BLaER1 (cell line): ENCODE measurements around the gene PMF1.

Experiments
- H3K27ac ChIP-seq: shearing (Covaris generic); formaldehyde crosslinking; 2 replicates; pipeline ENCODE4 v1.8.1; 2022
- H3K27me3 ChIP-seq: shearing (Covaris generic); formaldehyde crosslinking; 2 replicates; pipeline ENCODE4 v1.8.1; 2022
- H3K36me3 ChIP-seq: shearing (Covaris generic); formaldehyde crosslinking; 2 replicates; pipeline ENCODE4 v1.8.1; 2022
- H3K4me1 ChIP-seq: shearing (Covaris generic); formaldehyde crosslinking; 2 replicates; pipeline ENCODE4 v1.8.1; 2022
- H3K4me2 ChIP-seq: shearing (Covaris generic); formaldehyde crosslinking; 2 replicates; pipeline ENCODE4 v1.8.1; 2022
- H3K4me3 ChIP-seq: shearing (Covaris generic); formaldehyde crosslinking; 2 replicates; pipeline ENCODE4 v1.8.1; 2022
- H3K9ac ChIP-seq: shearing (Covaris generic); formaldehyde crosslinking; 2 replicates; pipeline ENCODE4 v1.8.1; 2022
- H3K9me3 ChIP-seq: shearing (Covaris generic); formaldehyde crosslinking; 2 replicates; pipeline ENCODE4 v1.8.1; 2022
- H4K20me1 ChIP-seq: shearing (Covaris generic); formaldehyde crosslinking; 2 replicates; pipeline ENCODE4 v1.8.1; 2022
- Cebpa-rat ChIP-seq: shearing (Covaris generic); IDR thresholded peaks from 2 replicates; pipeline ENCODE4 v1.8.1; 2022

Gene PMF1

DNA sequence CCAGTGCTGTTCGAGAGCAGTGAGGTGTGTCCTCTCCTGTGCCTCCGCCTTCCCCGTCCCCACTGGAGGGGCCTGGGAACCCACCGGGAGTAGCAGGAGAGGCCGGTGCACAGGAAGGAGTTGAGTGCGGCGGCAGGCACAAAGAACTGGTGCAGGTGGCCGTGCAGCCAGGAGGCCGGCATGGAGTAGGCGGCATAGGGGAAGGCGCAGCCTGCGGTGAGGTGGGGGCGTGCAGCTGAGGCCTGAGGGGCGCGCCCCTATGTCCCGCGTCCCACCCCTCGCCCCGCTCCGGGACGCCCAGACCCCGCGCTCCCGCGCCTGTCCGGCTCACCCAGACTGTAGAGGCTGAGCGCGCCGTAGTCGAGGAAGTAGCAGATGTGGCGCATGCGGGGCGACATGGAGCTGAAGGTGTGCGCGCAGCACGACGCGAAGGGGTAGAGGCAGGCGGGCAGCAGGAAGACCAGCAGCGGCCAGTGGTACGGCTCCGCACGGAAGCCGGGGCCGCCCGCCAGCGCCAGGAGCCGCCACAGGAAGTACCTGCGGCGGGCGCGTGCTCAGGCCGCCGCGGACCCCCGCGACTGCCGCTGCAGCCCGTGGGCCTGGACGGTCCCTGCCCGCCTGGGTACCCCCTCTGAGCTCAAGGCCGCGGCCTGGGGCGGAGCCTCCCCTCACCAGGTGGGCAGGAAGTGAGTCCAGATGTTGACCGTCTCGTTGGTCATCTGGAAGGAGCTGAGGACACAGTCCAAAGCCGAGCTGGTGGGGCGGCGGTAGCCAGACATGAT, 32.8 kb downstream of the PMF1 start:
- peak overlapping the region; percentile 99 for H3K4me2 ChIP-seq

DNA sequence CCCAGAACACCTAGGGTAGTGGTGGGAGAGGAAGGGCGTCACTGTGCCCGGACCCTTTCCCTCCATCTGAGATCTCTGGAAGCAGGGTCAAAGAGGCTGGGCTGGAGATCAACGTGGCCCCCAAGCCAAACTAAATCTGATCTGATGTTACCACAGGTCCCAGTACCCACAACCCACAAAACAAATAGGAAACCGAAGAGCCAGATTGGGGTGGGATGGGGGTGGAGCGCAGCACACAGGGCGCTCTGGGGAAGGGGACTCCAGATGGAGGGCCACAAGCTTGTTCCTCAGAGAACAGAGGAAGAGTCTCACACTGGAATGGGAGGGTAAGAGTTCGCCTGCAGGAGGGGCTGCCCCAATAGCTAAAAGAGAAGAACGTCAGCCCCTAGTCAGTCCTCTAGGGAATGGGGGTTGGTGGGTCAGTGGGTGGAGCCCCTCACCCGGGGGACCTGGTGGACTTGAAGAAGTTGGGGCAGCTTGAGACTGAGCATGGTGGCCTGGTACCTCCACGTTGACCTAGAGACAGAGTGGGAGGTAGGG, 33.5 kb downstream of the PMF1 start:
- peak overlapping the region; percentile 36 for H3K9ac ChIP-seq
- H3K4me2 ChIP-seq, result peak overlapping the region; percentile 99
- no peak for TF ChIP-seq Cebpa-rat
- peak overlapping the region; percentile 62; the same call in 1 of the 2 replicates for H3K4me3 ChIP-seq
- H3K27ac ChIP-seq, result 0 out of 2 replicates have a peak overlapping the region, but pooled peaks have one; percentile 19
- H3K27me3 ChIP-seq, result peaks cover 23% of the 10 kb centered on the region
- H3K9me3 ChIP-seq, result no peaks in the 10 kb centered on the region
- H3K36me3 ChIP-seq, result peaks cover 43% of the 10 kb centered on the region
- peaks cover 43% of the 10 kb centered on the region for H3K4me1 ChIP-seq
- H4K20me1 ChIP-seq, result peaks cover 93% of the 10 kb centered on the region

More for the DNA sequence above, 32.8 kb downstream of the PMF1 start:
- H4K20me1 ChIP-seq, result peaks cover 93% of the 10 kb centered on the region
- peaks cover 23% of the 10 kb centered on the region for H3K27me3 ChIP-seq
- H3K9ac ChIP-seq, result peak overlapping the region; percentile 36
- peaks cover 49% of the 10 kb centered on the region for H3K4me1 ChIP-seq
- peak overlapping the region; percentile 19; the same call in 1 of the 2 replicates for H3K27ac ChIP-seq
- no peak for TF ChIP-seq Cebpa-rat
- no peaks in the 10 kb centered on the region for H3K9me3 ChIP-seq
- H3K4me3 ChIP-seq, result peak overlapping the region; percentile 62
- H3K36me3 ChIP-seq, result peaks cover 37% of the 10 kb centered on the region

DNA sequence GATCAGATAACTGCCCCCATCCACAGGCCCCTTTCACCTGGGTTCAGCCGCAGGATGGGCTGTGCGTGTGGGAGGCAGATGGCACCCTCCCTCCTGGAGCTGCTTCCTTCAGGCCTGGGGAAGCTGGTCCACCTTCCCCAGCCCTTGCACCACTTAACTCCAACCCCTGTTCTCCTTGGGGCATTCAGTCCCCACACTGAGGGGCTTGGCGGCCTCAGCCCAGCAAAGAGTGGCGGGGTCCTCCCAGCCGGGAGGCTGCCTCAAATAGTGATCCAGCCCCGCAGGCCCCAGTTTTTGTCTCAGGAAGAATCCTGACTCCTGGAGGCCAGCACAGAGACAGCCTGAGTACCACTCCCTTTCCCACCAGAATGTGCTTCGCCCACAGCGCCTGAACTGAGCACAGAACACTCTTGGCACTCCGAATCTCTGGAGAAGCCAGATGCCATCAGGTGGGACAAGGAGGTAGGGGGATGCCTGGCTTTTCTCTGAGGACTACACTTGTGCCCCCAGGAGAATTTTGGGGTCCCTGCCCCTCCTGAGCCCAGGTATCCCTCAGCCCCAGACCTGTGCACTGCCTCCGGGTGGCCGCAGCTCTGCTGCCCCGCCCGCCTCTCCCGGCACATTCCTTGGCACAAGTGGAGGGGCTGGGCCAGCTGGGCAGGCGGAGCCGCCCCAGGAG, 34.1 kb downstream of the PMF1 start:
- H3K27ac ChIP-seq, result no peak overlapping the region; the same call in 1 of the 2 replicates
- peaks cover 23% of the 10 kb centered on the region for H3K27me3 ChIP-seq
- H3K36me3 ChIP-seq, result peaks cover 49% of the 10 kb centered on the region
- H3K9me3 ChIP-seq, result no peaks in the 10 kb centered on the region
- no peak overlapping the region for H3K9ac ChIP-seq
- no peak for TF ChIP-seq Cebpa-rat
- peaks cover 37% of the 10 kb centered on the region for H3K4me1 ChIP-seq
- H3K4me3 ChIP-seq, result no peak overlapping the region
- peaks cover 93% of the 10 kb centered on the region for H4K20me1 ChIP-seq
- peak overlapping the region; percentile 99 for H3K4me2 ChIP-seq

DNA sequence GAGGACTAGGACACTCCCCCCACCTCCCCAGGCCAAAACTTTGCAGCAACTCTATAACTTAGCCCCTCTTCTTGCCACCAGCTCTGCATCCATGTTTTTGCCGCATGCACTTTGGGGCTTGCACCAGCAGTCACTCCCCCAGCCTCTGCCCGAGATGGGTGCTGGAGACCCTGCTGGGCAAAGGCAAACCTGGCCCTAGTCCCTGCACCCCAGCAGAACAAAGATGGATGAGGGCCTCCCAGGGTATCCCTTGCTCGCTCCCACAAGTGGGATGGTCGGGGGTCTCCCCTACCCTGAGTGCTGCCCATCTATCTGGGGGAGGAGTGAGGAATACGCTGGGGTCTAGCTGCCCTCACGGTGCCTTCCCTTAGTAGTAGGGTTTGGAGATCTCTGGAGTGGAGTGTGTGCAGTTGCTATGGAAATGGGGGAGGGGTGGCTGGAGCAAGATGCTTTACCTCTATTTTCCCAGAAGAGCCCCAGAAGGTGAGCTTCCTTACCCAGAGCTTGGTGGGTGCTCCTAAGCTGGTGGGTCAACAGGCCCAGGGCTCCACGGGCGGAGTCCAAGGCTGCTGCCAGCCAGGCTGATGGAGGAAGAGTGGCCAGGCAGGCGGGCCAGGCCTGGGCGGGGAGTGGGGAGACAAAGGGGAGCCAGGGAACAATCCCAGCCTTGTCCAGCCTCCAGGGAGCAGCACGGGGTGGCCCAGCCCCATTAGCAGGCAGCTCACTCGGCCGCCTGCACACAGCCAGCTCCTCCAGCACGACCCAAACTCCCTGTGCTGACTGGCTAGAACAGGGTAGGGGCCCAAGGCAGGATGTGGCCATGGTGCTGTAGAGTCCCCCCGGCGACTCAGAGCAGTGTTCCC, 34.9 kb downstream of the PMF1 start, which contains the start of gene PAQR6:
Gene PAQR6, minus strand, starts transcription at position 597 of the 863 bp plus-strand sequence. CDS start 1,325 bp downstream, outside the sequence.
- Histone ChIP-seq H3K9me3 (no peaks in the 10 kb centered on the region), H3K27ac (no peak within 1 kb of the TSS; the same call in 1 of the 2 replicates), H3K27me3 (peaks cover 23% of the 10 kb centered on the region), H3K4me2 (peak within 1 kb of the TSS; percentile 99), H3K9ac (no peak within 1 kb of the TSS), H3K36me3 (peaks cover 57% of the 10 kb centered on the region), H3K4me3 (no peak within 1 kb of the TSS), H3K4me1 (peaks cover 29% of the 10 kb centered on the region), H4K20me1 (peaks cover 91% of the 10 kb centered on the region)
- no peak for TF ChIP-seq Cebpa-rat

DNA sequence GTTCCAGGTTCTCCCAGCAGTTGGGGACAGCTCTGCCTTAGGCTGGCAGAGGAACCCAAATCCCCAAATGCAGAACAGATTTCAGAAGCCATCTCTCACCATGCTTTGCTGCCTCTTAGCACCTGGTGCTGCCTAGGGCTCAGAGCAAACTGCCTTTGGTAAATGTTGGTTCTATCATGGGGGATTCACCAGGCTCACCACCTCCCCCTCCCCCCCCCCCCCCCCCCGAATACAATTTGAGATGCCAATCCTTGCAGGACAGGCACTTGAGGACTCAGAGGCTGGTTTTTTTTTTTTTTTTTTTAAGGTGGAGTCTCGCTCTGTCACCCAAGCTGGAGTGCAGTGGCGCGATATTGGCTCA, 35.5 kb downstream of the PMF1 start:
- Histone ChIP-seq H3K4me1 (peaks cover 27% of the 10 kb centered on the region), H3K4me2 (no peak overlapping the region), H4K20me1 (peaks cover 89% of the 10 kb centered on the region), H3K9me3 (no peaks in the 10 kb centered on the region), H3K36me3 (peaks cover 63% of the 10 kb centered on the region), H3K9ac (no peak overlapping the region), H3K27ac (no peak overlapping the region), H3K27me3 (peaks cover 23% of the 10 kb centered on the region), H3K4me3 (no peak overlapping the region)
- no peak for TF ChIP-seq Cebpa-rat

DNA sequence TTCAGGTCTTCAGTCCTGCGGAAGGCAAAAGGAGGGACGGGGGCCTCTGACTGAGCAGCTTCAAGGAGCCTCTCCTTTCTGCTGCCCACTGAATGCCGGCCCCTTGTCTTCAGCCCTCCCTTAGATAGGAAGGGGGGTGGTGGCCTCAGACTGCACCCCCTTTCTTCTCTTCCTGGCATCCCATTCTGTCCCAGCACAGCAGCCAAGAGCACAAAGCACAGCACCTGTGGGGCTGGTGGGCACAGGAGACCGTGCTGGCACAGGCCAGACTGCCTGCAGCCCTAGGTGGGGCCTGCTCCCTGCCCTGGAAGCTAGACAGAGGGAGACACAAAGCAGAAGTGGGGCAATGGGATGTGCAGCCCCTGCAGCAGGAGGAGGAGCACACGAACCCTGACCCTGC, 36.8 kb downstream of the PMF1 start:
- peaks cover 72% of the 10 kb centered on the region for H3K36me3 ChIP-seq
- H3K4me1 ChIP-seq, result peaks cover 24% of the 10 kb centered on the region
- H4K20me1 ChIP-seq, result peaks cover 84% of the 10 kb centered on the region
- H3K9me3 ChIP-seq, result no peaks in the 10 kb centered on the region
- peaks cover 15% of the 10 kb centered on the region for H3K27me3 ChIP-seq
- TF ChIP-seq Cebpa-rat, result no peak
- H3K4me3 ChIP-seq, result no peak overlapping the region
- no peak overlapping the region for H3K4me2 ChIP-seq
- no peak overlapping the region for H3K27ac ChIP-seq
- no peak overlapping the region for H3K9ac ChIP-seq

DNA sequence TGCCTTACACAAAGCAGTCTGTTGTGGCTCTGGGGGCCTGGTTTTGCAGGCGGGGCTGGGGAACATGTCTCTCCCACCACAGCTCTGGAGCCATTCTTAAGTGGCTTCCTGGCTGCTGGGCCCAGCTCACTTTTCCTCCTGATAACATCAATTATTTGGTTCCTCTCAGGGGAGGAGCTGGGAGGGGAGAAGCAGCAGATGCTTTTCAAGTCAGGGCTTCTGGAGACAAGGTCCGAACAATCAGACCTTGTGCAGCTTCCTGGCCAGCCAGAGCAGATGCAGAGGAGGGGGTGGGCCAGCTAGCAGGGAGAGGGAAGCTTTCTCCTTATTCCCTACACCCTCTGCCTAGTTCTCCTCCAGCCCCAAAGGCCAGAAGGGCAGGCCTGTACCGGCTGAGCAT, 38.7 kb downstream of the PMF1 start:
- Histone ChIP-seq H3K4me3 (no peak overlapping the region), H3K9me3 (no peaks in the 10 kb centered on the region), H3K27ac (no peak overlapping the region), H3K36me3 (peaks cover 91% of the 10 kb centered on the region), H4K20me1 (peaks cover 76% of the 10 kb centered on the region), H3K27me3 (no peaks in the 10 kb centered on the region; the same call in 1 of the 2 replicates), H3K4me1 (peaks cover 5% of the 10 kb centered on the region), H3K4me2 (no peak overlapping the region), H3K9ac (no peak overlapping the region)
- no peak for TF ChIP-seq Cebpa-rat

DNA sequence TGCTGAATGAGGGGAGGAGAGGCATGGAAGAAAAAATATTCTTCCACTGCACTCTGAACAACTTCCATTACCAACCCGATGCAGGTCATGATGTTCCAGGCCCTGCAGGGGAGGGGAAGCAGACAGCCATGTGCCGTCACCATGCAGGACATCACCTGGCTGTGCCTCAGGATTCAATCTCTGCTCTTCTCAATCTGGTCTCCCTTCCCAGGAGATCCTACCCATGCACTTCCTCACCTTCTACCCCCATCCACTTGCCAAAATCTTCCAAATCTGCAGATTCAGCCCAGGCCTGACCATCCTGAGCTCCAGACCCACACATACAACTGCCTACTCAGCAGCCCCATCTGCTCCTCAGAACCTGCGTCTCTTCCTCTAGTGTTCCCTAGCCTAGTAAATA, 40.8 kb downstream of the PMF1 start:
- H3K9ac ChIP-seq, result no peak overlapping the region
- no peaks in the 10 kb centered on the region for H3K27me3 ChIP-seq
- H3K4me2 ChIP-seq, result no peak overlapping the region
- peaks cover 65% of the 10 kb centered on the region for H4K20me1 ChIP-seq
- H3K36me3 ChIP-seq, result peaks cover 100% of the 10 kb centered on the region
- no peaks in the 10 kb centered on the region for H3K9me3 ChIP-seq
- no peak overlapping the region for H3K27ac ChIP-seq
- H3K4me3 ChIP-seq, result no peak overlapping the region
- TF ChIP-seq Cebpa-rat, result no peak
- H3K4me1 ChIP-seq, result no peaks in the 10 kb centered on the region

DNA sequence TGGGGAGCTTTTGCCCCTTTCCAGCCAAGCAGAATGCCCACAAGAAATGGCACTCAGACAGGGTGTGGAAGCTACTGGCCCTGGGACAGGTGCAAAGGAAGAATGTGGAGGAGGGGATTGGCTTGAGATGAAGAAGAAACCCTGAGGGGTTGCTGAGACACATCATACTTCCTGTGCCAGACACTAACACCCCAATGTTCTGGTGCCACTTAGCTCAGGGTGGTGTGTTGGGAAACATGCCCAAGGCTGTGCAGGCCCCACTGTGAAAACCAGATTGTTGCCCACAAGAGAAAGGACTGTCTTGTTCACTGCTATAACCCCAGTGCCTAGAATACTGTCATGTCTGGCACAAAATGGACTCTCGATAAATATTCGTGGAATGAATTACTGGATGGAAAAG, 44.9 kb downstream of the PMF1 start:
- Histone ChIP-seq H3K27ac (no peak overlapping the region), H3K4me1 (no peaks in the 10 kb centered on the region), H3K4me2 (no peak overlapping the region), H3K36me3 (peaks cover 100% of the 10 kb centered on the region), H3K4me3 (no peak overlapping the region), H3K9me3 (no peaks in the 10 kb centered on the region), H4K20me1 (peaks cover 44% of the 10 kb centered on the region; the same call in 1 of the 2 replicates), H3K9ac (no peak overlapping the region), H3K27me3 (no peaks in the 10 kb centered on the region)
- TF ChIP-seq Cebpa-rat, result no peak
